D341Med (cell line): Measurements from ENCODE around the gene RNF128.
"Not testable (repeated sequence)": the region's sequence is repeated elsewhere in the genome, so short reads cannot be mapped to it uniquely, and the experiment has no call there.

Experiments used
- DNase-seq: peaks from one replicate; pipeline ENCODE4 v3.0.0; 2012; ENCODE audit warnings: low spot score

The RNF128 gene

DNA sequence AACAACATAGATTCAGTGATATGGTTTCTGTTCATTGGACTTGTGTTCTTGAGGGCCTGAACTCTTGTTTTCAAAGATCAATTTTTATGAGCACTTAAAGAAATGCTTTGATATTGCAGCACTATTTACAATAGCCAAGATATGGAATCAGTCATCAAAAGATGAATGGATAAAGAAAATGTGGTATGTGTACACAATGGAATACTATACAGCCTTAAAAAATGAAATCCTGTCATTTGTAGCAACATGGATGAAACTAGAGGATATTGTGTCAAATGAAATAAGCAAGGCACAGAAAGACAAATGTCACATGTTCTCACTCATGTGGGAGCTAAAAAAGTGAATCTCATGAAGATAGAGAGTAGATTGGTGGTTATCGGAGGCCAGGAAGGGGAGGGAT is 21.9 kb downstream of the RNF128 start:
- no peak for DNase-seq

DNA sequence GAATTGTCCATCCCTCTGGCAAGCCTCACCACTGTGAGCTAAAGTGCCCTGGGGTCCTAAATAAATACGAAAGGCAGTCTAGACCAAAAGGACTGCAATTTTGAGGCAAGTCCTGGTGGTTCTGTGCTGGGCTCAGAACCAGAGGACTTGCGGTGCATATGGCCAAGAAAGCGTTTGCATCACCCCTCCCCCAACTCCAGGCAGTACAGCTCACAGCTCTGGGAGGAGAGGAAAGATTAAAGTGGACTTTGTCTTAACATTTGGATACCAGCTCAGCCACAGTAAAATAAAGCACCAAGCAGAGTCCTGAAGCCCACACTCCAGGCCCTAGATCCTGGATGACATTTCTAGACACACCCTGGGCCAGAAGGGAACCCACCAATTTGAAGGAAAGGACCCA is 24.9 kb downstream of the RNF128 start:
- no peak for DNase-seq

DNA sequence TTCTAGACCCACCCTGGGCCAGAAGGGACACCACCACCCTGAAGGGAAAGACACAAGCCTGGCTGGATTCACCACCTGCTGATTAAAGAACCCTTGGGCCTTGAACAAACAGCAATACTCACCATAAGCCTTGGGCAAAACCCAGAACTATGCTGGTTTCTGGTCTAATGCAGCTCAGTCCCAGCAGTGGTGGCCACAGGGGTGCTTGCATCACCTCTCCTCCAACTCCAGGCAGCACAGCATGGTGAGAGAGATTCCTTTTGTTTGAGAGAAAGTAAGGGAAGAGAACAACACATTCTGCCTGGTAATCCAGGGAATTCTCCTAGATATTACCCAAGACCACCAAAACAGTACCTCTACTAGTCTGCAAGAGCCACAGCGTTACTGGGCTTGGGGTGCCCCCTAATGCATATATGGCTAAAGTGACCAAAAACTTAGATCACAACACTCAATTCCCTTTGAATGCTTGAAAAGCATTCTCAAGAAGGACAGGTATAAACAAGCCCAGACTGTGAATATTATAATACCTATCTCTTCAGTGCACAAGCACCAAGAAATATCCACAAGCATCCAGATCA is 25.7 kb downstream of the RNF128 start:
- no peak for DNase-seq

DNA sequence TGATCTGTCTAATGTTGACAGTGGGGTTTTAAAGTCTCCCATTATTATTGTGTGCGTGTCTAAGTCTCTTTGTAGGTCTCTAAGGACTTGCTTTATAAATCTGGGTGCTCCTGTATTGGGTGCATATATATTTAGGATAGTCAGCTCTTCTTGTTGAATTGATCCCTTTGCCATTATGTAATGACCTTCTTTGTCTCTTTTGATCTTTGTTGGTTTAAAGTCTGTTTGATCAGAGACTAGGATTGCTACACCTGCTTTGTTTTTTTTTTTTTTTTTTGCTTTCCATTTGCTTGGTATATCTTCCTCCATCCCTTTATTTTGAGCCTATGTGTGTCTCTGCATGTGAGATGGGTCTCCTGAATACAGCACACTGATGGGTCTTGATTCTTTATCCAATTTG is 42.8 kb downstream of the RNF128 start:
- not testable (repeated sequence) for DNase-seq

GRCh38 chrX:106774981-106775380 is 48.5 kb downstream of the RNF128 start:
- no peak for DNase-seq

DNA sequence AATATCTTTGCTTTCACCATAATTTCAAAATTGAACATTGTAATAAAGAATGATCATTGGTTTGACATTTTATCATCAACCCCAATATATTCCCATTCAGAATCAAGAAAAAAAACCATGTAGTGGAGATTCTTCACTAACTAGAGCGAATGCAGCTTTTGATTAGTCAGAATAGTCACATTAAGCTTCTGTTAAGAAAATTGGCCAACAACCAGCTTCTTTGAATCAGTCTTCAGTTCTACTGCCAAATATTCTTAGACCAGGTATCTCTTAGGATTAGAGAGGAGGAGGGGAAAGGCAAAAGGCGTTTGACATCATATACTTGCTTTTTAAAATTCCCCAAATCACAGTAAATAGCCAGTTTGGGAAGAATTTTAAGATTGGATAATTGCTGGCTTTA is 53.8 kb downstream of the RNF128 start:
- DNase-seq: no peak

GRCh38 chrX:106780664-106781377 is 54.3 kb downstream of the RNF128 start:
- no peak for DNase-seq

GRCh38 chrX:106783716-106784115 is 57.2 kb downstream of the RNF128 start:
- DNase-seq: no peak

DNA sequence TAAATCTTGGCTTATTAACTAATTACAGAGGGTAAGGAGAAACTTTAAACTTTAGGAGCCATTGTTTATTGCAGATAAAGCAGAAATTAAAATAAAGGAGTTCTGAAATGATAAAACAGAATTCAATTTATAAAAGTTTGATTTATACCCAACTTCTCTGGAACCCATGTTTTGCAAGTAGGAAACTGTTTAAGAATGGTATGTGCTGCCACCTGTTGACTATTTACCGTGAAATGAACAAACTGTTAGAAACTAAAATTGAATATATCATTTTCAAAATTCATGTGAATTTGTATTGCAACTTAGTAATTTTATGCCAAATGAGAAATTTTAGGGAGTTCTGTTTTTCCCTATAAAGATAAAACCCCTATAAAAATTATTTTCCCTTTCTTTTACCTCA is 65.0 kb downstream of the RNF128 start:
- DNase-seq: no peak

DNA sequence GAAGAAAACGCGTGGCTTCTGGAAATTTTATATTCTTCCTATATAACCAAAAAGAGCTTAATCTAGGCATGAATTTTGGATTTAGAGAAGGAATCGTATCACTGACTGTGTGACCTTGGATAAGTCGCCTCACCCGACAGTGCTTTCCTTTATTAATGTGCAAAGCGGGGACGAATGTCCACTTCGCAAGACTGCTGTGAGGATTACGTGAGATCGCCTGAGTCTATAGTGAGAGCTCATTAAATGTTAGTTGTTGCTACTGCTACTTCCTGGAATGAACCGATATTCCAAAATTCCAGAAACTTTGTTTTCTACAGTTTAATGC is 75.5 kb downstream of the RNF128 start:
- DNase-seq: peak; percentile 1

DNA sequence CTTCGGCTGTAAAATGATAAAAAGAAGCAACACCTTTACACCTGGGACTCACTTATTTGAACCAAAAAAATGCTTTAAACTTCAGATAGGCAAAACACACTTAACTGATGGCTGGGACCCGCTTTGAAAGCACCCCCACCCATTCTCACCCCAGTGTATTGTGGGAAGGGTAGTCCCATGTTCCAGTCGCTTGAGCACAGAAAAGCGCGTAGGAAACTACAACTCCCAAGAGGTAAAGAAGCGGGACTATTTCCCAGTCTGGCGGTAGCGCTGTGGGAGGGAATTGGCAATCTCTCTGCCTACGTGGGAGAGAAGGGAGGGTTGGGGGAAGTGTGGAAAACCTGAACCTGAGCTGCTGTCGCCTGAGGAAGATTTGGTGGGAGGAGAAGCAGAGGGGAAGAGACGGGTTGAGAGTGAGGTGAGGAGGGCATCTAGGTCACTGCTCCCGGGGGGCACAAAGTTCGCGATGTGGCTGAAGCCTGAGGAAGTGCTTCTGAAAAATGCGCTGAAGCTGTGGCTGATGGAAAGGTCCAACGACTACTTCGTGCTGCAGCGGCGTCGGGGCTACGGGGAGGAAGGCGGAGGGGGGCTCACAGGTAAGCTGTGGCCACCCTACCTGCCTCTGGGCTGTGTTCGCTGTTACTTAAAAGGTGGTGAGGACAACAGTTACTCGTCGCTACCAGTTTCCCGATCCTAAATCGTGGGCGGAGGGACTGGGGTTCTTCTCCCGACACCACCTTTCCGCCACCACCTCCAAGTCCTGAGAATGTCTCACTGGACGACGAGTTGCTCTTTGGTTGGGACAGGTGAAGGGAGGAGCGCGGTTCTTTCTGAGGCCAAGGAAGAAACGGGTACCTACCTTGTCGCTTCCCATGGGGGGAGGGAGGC is 76.1 kb downstream of the RNF128 start, which contains the start of gene TBC1D8B:
Gene TBC1D8B (plus strand): TSS at position 286 of the 888 bp plus-strand sequence. CDS start 181 bp downstream, at position 467.
- DNase-seq: peak; percentile 25

- no peak for DNase-seq
Observed at GRCh38 chrX:106811131-106811910, 84.8 kb downstream of the RNF128 start.

GRCh38 chrX:106812930-106813329 is 86.4 kb downstream of the RNF128 start:
- DNase-seq: not testable (repeated sequence)

DNA sequence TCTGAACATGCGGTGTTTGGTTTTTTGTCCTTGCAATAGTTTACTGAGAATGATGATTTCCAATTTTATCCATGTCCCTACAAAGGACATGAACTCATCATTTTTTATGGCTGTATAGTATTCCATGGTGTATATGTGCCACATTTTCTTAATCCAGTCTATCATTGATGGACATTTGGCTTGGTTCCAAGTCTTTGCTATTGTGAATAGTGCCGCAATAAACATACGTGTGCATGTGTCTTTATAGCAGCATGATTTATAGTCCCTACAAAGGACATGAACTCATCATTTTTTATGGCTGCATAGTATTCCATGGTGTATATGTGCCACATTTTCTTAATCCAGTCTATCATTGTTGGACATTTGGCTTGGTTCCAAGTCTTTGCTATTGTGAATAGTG is 87.6 kb downstream of the RNF128 start:
- DNase-seq: not testable (repeated sequence)
